OCI-LY3 (cell line): ENCODE measurements around the gene FNDC3A.

ENCODE experiments used
- CTCF ChIP-seq: fragments of 200-600, 300-600 bp; sonication (generic); IDR thresholded peaks from 2 replicates; pipeline ENCODE4 v1.5.1; 2014; ENCODE audit warnings: antibody characterized with exemption, low read length, low read depth
- EZH2phosphoT487 ChIP-seq: fragments of 200-600 bp; shearing (Covaris generic); IDR thresholded peaks from 2 replicates; pipeline ENCODE4 v1.6.1; 2018; ENCODE audit warnings: antibody characterized with exemption, mixed run types, low read depth

DNA sequence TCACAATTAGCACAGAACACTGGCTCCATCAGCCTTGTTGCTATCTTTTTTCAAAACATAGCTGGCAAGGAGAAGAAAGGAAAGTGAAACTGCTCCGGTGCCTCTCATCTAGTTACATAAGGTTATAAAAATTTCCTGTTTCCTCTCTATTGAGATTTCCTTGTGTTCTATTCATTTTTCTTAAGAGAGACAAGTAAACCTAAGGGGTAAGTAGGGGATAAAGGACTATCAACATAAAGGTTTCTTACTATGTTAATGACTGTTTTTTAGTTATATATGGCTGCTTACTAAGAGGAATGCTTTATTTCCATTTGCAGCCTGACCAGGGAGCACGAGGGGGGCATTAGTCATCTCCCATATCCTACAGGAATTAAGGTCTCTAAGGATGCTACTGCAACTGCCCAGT lies 171.2 kb downstream of the FNDC3A start:
- TF ChIP-seq CTCF (no peak), EZH2phosphoT487 (no peak)
